HFFc6 (cell line): ENCODE data around the gene SREBF1. TPM values are rescaled to one million over a fixed set of nuclear protein-coding genes. Genes with fewer than 3 reads are reported as not detected.

Experiments
- DNase-seq: peaks from one replicate; pipeline ENCODE4 v3.0.0-alpha.2; 2018
- H3K27ac Mint-ChIP-seq: 2 replicates; pipeline ENCODE4 v1.8.0; 2020; ENCODE audit warnings: mild to moderate bottlenecking, mixed read lengths
- H3K27me3 Mint-ChIP-seq: 2 replicates; pipeline ENCODE4 v1.8.0; 2021; ENCODE audit warnings: mild to moderate bottlenecking, moderate library complexity, mixed read lengths; ENCODE audit not compliant: insufficient read depth
- H3K36me3 Mint-ChIP-seq: 2 replicates; pipeline ENCODE4 v1.8.0; 2021; ENCODE audit warnings: low read depth, mixed read lengths
- H3K4me1 Mint-ChIP-seq: 2 replicates; pipeline ENCODE4 v1.8.0; 2020; ENCODE audit warnings: low read depth, mixed read lengths
- H3K4me3 Mint-ChIP-seq: 2 replicates; pipeline ENCODE4 v1.8.0; 2020; ENCODE audit warnings: mild to moderate bottlenecking, moderate library complexity, mixed read lengths
- H3K9me3 Mint-ChIP-seq: 2 replicates; pipeline ENCODE4 v1.8.0; 2020; ENCODE audit warnings: mild to moderate bottlenecking, mixed read lengths
- CTCF ChIP-seq: fragments of 200-600 bp; sonication (generic); IDR thresholded peaks from 2 replicates; pipeline ENCODE4 v1.5.0; 2021; ENCODE audit warnings: antibody characterized with exemption, mild to moderate bottlenecking
- microRNA-seq: library from miRNA; unstranded; fragments of <30 nt; microRNA quantifications from one replicate; pipeline ENCODE4, GENCODE V29; 2019
- total RNA-seq, 6 experiments: library from RNA; stranded (reverse); fragmentation: NEBNext Ultra II Directional; extraction: Animal tissue kit (Norgen Biotek cat#: 25700); gene quantifications; 2 replicates in 1 of 6; 3 replicates in 5 of 6; pipeline ENCODE4 v1.2.3, GENCODE V29; 2021

The SREBF1 gene
- total RNA-seq, 6 experiments from 2014 or later = 34.9 to 51.7 (median 40.5) TPM

GRCh38 chr17:17763734-17764133 is 73.1 kb downstream of the SREBF1 start:
- no peak for TF ChIP-seq CTCF
- Mint-ChIP-seq H3K27ac (peak overlapping the region; percentile 29; the same call in 1 of the 2 replicates), H3K36me3 (no peaks in the 10 kb centered on the region), H3K4me3 (no peak overlapping the region), H3K9me3 (no peaks in the 10 kb centered on the region), H3K27me3 (no peaks in the 10 kb centered on the region), H3K4me1 (peaks cover 30% of the 10 kb centered on the region)
- no peak for DNase-seq

GRCh38 chr17:17763136-17763535 is 73.7 kb downstream of the SREBF1 start:
- Mint-ChIP-seq H3K9me3 (no peaks in the 10 kb centered on the region), H3K36me3 (no peaks in the 10 kb centered on the region), H3K4me3 (no peak overlapping the region), H3K4me1 (peaks cover 24% of the 10 kb centered on the region), H3K27ac (no peak overlapping the region), H3K27me3 (no peaks in the 10 kb centered on the region)
- no peak for DNase-seq
- no peak for TF ChIP-seq CTCF

- H3K27me3 Mint-ChIP-seq = no peaks in the 10 kb centered on the region
- H3K4me3 Mint-ChIP-seq = no peak overlapping the region
- H3K9me3 Mint-ChIP-seq = no peaks in the 10 kb centered on the region
- DNase-seq = no peak
- TF ChIP-seq CTCF = no peak
- H3K4me1 Mint-ChIP-seq = peaks cover 24% of the 10 kb centered on the region
- H3K36me3 Mint-ChIP-seq = no peaks in the 10 kb centered on the region
- H3K27ac Mint-ChIP-seq = no peak overlapping the region
These were observed 74.1 kb downstream of the SREBF1 start for GRCh38 chr17:17762744-17763105.

Small RNAs within 50 kb of the gene (microRNA-seq; reads per million reads assigned to microRNA genes)
- 183 reads per million, percentile 57 among the genes with 10 or more reads in this experiment for gene MIR33B
- 3.9 reads per million for gene MIR6777

Other genes starting within 250 kb of the SREBF1 start
- gene PEMT, start 245.3 kb downstream of the SREBF1 start, total RNA-seq = 10 to 100 TPM; 33.0 to 49.2 (median 44.0) TPM
- 10 to 100 TPM; 26.9 to 29.3 (median 29.0) TPM for gene RAI1, start 155.5 kb downstream of the SREBF1 start, total RNA-seq
- gene TOM1L2, start 135.4 kb upstream of the SREBF1 start, total RNA-seq = 100 to 1,000 TPM in 4 of 6 experiments, 10 to 100 TPM in 2; 92.1 to 144 (median 101) TPM
- gene DRC3, start 135.9 kb upstream of the SREBF1 start, total RNA-seq = under 1 TPM; 0.37 to 0.73 (median 0.61) TPM
- gene ATPAF2, start 202.2 kb upstream of the SREBF1 start, total RNA-seq = 10 to 100 TPM; 21.5 to 28.4 (median 23.1) TPM
- 10 to 100 TPM in 2 of 6 experiments, 1 to 10 TPM in 4; 8.6 to 11.9 (median 9.5) TPM for gene GID4, start 202.4 kb upstream of the SREBF1 start, total RNA-seq